Neutrophil (primary cell): Measurements from ENCODE around the gene SEMA3A.

Source experiments
- H3K27ac ChIP-seq: fragments of 200-600 bp; sonication (generic); 2 replicates; pipeline ENCODE4 v1.5.1; 2016; ENCODE audit warnings: mild to moderate bottlenecking, moderate library complexity
- H3K27me3 ChIP-seq: fragments of 200-600 bp; sonication (generic); 2 replicates; pipeline ENCODE4 v1.6.0; 2016; ENCODE audit warnings: mild to moderate bottlenecking
- H3K36me3 ChIP-seq: fragments of 200-600 bp; sonication (generic); 2 replicates; pipeline ENCODE4 v1.5.1; 2017
- H3K4me1 ChIP-seq, 2 experiments: fragments of 200-600 bp in 1 of 2; sonication (generic) in 1 of 2; 1 replicate in 1 of 2; 2 replicates in 1 of 2; pipeline versions ENCODE4 v1.5.1 to v1.6.1; 2013 to 2016; ENCODE audit warnings: low read depth in 1 of 2, low read length in 1 of 2, mild to moderate bottlenecking in 1 of 2, moderate library complexity in 1 of 2; ENCODE audit not compliant: control insufficient read depth in 1 of 2, insufficient read depth in 1 of 2
- H3K4me3 ChIP-seq, 2 experiments: fragments of 200-600 bp in 1 of 2; sonication (generic) in 1 of 2; 1 replicate in 1 of 2; 2 replicates in 1 of 2; pipeline ENCODE4 v1.5.1; 2013 to 2016; ENCODE audit warnings: low read depth in 1 of 2, low read length in 1 of 2, mild to moderate bottlenecking in 1 of 2, moderate library complexity in 1 of 2
- H3K9me3 ChIP-seq: fragments of 200-600 bp; sonication (generic); 2 replicates; pipeline ENCODE4 v1.5.1; 2016
- TF ChIP-seq, protein P1 (sequence below): fragments of 200-600 bp; sonication (generic); IDR thresholded peaks from 2 replicates; pipeline ENCODE4 v1.5.1; 2016; ENCODE audit warnings: antibody characterized with exemption

The SEMA3A gene

DNA sequence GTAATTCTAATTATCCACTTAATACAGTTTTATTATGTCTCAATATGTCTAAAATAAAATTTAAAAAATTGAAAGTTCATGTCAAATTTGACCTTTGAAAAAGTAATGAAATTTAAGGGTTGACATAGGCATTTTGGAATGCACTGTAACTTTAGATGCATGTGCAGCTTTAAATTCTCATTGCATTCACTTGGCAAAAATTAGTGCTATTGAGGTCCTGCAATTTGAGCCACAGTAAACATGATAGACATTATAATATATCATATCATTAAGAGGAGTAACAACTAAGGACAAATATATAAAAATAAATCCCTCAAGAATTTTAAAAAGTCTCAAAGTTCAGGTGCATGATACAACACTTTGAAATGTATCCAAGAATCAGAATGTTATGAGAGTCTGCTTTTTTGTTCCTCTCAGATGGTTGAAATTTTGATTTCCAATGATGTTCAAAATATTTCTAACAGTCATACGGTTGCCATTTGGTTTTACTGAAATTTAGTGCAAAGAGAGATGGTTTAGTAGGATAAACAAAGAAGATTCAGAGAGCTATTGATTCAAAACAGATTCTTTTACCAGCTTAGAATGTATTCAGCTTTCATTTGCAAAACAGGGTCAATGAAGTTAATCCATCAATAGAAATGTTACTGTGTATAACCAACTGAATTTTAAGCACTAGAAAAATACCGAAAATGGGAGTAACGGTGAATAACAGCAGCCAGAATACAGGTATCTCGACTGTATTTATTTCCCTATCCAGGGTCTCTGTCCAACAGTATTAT lies 71.8 kb downstream of the SEMA3A start:
- Histone ChIP-seq H3K4me1 (no peaks in the 10 kb centered on the region), H3K36me3 (no peaks in the 10 kb centered on the region), H3K9me3 (no peaks in the 10 kb centered on the region), H3K27me3 (no peaks in the 10 kb centered on the region), H3K4me3 (no peak overlapping the region), H3K27ac (no peak overlapping the region)
- TF ChIP-seq, protein P1, sequence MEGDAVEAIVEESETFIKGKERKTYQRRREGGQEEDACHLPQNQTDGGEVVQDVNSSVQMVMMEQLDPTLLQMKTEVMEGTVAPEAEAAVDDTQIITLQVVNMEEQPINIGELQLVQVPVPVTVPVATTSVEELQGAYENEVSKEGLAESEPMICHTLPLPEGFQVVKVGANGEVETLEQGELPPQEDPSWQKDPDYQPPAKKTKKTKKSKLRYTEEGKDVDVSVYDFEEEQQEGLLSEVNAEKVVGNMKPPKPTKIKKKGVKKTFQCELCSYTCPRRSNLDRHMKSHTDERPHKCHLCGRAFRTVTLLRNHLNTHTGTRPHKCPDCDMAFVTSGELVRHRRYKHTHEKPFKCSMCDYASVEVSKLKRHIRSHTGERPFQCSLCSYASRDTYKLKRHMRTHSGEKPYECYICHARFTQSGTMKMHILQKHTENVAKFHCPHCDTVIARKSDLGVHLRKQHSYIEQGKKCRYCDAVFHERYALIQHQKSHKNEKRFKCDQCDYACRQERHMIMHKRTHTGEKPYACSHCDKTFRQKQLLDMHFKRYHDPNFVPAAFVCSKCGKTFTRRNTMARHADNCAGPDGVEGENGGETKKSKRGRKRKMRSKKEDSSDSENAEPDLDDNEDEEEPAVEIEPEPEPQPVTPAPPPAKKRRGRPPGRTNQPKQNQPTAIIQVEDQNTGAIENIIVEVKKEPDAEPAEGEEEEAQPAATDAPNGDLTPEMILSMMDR: no peak

DNA sequence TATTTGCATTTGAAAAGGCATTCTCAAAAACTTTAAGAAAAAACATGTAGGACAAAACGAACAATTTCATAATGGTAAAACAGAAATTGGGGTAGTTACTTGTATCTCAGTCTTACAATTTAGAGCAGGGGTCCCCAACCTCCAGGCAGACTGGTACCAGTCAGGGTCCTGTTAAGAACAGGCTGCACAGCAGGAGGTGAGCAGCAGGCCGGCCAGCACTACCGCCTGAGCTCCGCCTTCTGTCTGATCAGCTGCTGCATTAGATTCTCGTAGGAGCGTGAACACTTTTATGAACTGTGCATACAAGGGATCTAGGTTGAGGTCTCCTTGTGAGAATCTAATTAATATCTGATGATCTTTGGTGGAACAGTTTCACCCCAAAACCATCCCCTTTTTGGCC lies 77.3 kb downstream of the SEMA3A start:
- Histone ChIP-seq H3K9me3 (no peaks in the 10 kb centered on the region), H3K36me3 (no peaks in the 10 kb centered on the region), H3K27ac (no peak overlapping the region), H3K27me3 (no peaks in the 10 kb centered on the region), H3K4me1 (no peaks in the 10 kb centered on the region), H3K4me3 (no peak overlapping the region)
- TF ChIP-seq, protein P1: no peak

DNA sequence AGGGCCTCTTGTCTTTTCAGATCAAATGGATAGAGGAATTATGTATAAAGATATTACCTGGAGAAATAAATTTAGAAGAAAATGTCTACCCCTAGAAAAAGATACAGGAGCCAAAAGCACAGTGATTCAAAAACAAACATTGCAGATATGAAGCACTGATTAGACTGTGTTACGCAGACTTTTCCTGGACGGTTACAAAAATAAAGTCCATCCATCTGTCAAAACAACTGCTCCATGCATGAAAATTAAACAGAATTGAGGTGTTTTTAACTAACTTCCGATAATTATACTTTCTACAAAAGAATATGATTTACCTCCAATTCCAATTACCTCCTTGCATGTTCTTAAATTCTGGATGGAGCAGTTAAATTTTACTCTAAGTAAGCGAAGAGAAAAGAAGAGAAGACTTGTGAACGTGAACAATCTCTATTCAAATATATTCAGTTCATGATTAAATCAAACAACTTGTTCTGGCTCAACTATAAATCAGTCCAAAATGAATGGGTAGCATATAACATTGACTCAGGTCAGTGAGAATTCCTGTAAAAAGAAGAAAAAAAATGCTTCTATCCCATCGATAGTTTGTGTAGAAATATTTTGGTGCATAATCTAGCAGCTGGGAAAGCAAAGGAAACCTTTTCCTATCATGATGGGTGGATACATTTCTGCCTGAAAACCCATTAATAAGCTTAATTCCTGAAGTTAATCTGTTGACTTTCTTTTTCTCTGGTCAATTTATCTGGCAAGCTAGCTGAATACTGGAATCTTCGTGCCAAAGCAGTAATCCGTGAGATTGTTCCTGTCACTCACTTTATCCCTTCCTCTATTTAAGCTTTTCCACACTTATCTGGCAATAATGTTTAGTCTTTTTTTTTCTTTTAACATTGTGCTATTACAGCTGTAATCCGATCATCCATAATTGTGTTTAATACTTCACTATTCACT lies 80.4 kb downstream of the SEMA3A start:
- H3K4me1 ChIP-seq: no peaks in the 10 kb centered on the region
- H3K36me3 ChIP-seq: no peaks in the 10 kb centered on the region
- no peak overlapping the region for H3K27ac ChIP-seq
- no peaks in the 10 kb centered on the region for H3K27me3 ChIP-seq
- H3K4me3 ChIP-seq: no peak overlapping the region
- no peaks in the 10 kb centered on the region for H3K9me3 ChIP-seq
- TF ChIP-seq, protein P1: no peak

DNA sequence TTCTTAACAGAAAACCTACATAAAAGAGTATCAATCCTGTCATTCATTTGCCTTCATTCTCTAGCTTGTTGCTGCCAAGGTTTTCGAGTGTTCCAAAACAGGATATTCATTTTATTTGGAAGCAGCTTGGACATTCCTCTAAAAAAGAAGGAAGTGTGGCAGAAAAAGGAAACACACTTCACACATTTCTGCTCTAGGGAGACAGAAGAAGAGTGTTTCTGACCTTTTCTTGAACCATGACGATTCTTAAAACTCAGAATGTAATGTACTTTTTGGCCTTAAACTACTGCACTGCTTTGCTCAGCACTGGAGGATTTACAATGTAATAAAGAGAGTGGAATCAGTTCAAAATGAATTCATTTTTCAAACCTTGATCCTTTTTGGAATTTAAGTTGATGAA lies 81.3 kb downstream of the SEMA3A start:
- H3K4me1 ChIP-seq: no peaks in the 10 kb centered on the region
- no peak overlapping the region for H3K4me3 ChIP-seq
- H3K27me3 ChIP-seq: no peaks in the 10 kb centered on the region
- TF ChIP-seq, protein P1: no peak
- H3K9me3 ChIP-seq: no peaks in the 10 kb centered on the region
- no peak overlapping the region for H3K27ac ChIP-seq
- no peaks in the 10 kb centered on the region for H3K36me3 ChIP-seq

DNA sequence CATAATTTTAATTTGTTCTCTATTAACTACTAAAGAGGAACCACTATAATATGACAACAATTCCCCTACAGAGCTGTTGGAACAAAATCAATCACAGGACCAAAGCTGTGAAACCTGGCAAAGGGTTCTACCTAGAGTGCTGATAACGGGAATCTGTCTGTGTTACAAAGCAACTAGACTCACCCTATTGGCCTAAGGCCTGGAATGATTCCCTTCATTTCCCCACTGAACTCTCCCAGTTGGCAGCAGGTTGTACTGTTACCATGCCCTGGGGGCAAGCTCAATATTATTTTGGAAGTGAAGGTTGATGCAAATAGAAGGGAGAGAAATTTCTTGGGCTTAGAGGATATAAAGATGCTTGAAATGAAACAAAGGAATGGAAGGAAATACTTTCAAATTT lies 81.8 kb downstream of the SEMA3A start:
- no peak overlapping the region for H3K27ac ChIP-seq
- H3K36me3 ChIP-seq: no peaks in the 10 kb centered on the region
- H3K4me3 ChIP-seq: no peak overlapping the region
- no peaks in the 10 kb centered on the region for H3K9me3 ChIP-seq
- no peaks in the 10 kb centered on the region for H3K4me1 ChIP-seq
- TF ChIP-seq, protein P1: no peak
- no peaks in the 10 kb centered on the region for H3K27me3 ChIP-seq
